ENCODE results near the gene KCNA1. TPM values are rescaled to one million over a fixed set of nuclear protein-coding genes. Genes with fewer than 3 reads are reported as not detected.

The KCNA1 gene
- polyA plus RNA-seq, 1 donor (not counting 4 experiments of a cell fraction or from before 2014, with no cell fraction given) = not detected

- H4K20me1 ChIP-seq (ENCODE audit: control insufficient read depth, extremely low read depth, insufficient read depth, low read length) = no peaks in the 10 kb centered on the region
- no peak overlapping the region for H3K27ac ChIP-seq (ENCODE audit: control insufficient read depth, insufficient read depth, low read length)
- dilution Hi-C loops (cut with MboI; ENCODE audit: extremely low pct_ligation_motif_present, low sequenced_read_pairs) = no loop called here
- DNase-seq (ENCODE audit: low read depth, low spot score) = no peak
- H2AFZ ChIP-seq (ENCODE audit: control insufficient read depth, low read length) = no peak overlapping the region
- H3K4me2 ChIP-seq (ENCODE audit: control insufficient read depth, extremely low read depth, insufficient read depth, low read depth, low read length) = no peak overlapping the region
- TF ChIP-seq, protein P1, sequence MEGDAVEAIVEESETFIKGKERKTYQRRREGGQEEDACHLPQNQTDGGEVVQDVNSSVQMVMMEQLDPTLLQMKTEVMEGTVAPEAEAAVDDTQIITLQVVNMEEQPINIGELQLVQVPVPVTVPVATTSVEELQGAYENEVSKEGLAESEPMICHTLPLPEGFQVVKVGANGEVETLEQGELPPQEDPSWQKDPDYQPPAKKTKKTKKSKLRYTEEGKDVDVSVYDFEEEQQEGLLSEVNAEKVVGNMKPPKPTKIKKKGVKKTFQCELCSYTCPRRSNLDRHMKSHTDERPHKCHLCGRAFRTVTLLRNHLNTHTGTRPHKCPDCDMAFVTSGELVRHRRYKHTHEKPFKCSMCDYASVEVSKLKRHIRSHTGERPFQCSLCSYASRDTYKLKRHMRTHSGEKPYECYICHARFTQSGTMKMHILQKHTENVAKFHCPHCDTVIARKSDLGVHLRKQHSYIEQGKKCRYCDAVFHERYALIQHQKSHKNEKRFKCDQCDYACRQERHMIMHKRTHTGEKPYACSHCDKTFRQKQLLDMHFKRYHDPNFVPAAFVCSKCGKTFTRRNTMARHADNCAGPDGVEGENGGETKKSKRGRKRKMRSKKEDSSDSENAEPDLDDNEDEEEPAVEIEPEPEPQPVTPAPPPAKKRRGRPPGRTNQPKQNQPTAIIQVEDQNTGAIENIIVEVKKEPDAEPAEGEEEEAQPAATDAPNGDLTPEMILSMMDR (optimal IDR thresholded peaks at IDR 0.05 in 1 of 3, IDR thresholded peaks at IDR 0.05 in 1 of 3, conservative IDR thresholded peaks at IDR 0.05 in 1 of 3; ENCODE audit: extremely low read depth in 1 of 3, insufficient read depth in 2 of 3, low read length in 3 of 3) = no peak
- TF ChIP-seq EZH2 (IDR thresholded peaks at IDR 0.05; ENCODE audit: low read length) = no peak
- FAIRE-seq = no peak
- H3K4me1 ChIP-seq (ENCODE audit: control insufficient read depth, extremely low read depth, insufficient read depth, low read length) = no peaks in the 10 kb centered on the region
- no peaks in the 10 kb centered on the region for H3K9me1 ChIP-seq (ENCODE audit: control insufficient read depth, extremely low read depth, insufficient read depth, low read length)
- H3K9me3 ChIP-seq (ENCODE audit: control insufficient read depth, low read depth, low read length) = no peaks in the 10 kb centered on the region
- no peaks in the 10 kb centered on the region for H3K79me2 ChIP-seq (ENCODE audit: control insufficient read depth, insufficient read depth, low read length)
- no peaks in the 10 kb centered on the region for H3K36me3 ChIP-seq (ENCODE audit: control insufficient read depth in 2 of 2, extremely low read depth in 1 of 2, insufficient read depth in 2 of 2, low read length in 2 of 2)
- peaks cover 8% of the 10 kb centered on the region for H3K27me3 ChIP-seq (ENCODE audit: control insufficient read depth, extremely low read depth, insufficient read depth, low read length)
- no peak overlapping the region for H3K4me3 ChIP-seq (ENCODE audit: control insufficient read depth in 2 of 3, extremely low read depth in 1 of 3, insufficient read depth in 2 of 3, low read depth in 1 of 3, low read length in 3 of 3)
- H3K9ac ChIP-seq (ENCODE audit: control insufficient read depth, extremely low read depth, insufficient read depth, low read length) = no peak overlapping the region
Observed at GRCh38 chr12:4956968-4957367, 47.3 kb downstream of the KCNA1 start.

GRCh38 chr12:4957761-4958160, 48.1 kb downstream of the KCNA1 start:
- H3K4me3 ChIP-seq (ENCODE audit: control insufficient read depth in 2 of 3, extremely low read depth in 1 of 3, insufficient read depth in 2 of 3, low read depth in 1 of 3, low read length in 3 of 3) = no peak overlapping the region
- H3K79me2 ChIP-seq (ENCODE audit: control insufficient read depth, insufficient read depth, low read length) = no peaks in the 10 kb centered on the region
- peaks cover 2% of the 10 kb centered on the region for H3K27me3 ChIP-seq (ENCODE audit: control insufficient read depth, extremely low read depth, insufficient read depth, low read length)
- H3K4me2 ChIP-seq (ENCODE audit: control insufficient read depth, extremely low read depth, insufficient read depth, low read depth, low read length) = no peak overlapping the region
- DNase-seq (ENCODE audit: low read depth, low spot score) = no peak
- no peak overlapping the region for H3K27ac ChIP-seq (ENCODE audit: control insufficient read depth, insufficient read depth, low read length)
- TF ChIP-seq, protein P1 (optimal IDR thresholded peaks at IDR 0.05 in 1 of 3, IDR thresholded peaks at IDR 0.05 in 1 of 3, conservative IDR thresholded peaks at IDR 0.05 in 1 of 3; ENCODE audit: extremely low read depth in 1 of 3, insufficient read depth in 2 of 3, low read length in 3 of 3) = no peak
- no peak for TF ChIP-seq EZH2 (IDR thresholded peaks at IDR 0.05; ENCODE audit: low read length)
- H3K9me3 ChIP-seq (ENCODE audit: control insufficient read depth, low read depth, low read length) = no peaks in the 10 kb centered on the region
- H3K9me1 ChIP-seq (ENCODE audit: control insufficient read depth, extremely low read depth, insufficient read depth, low read length) = no peaks in the 10 kb centered on the region
- dilution Hi-C loops (cut with MboI; ENCODE audit: extremely low pct_ligation_motif_present, low sequenced_read_pairs) = no loop called here
- H4K20me1 ChIP-seq (ENCODE audit: control insufficient read depth, extremely low read depth, insufficient read depth, low read length) = no peaks in the 10 kb centered on the region
- no peak overlapping the region for H2AFZ ChIP-seq (ENCODE audit: control insufficient read depth, low read length)
- no peaks in the 10 kb centered on the region for H3K36me3 ChIP-seq (ENCODE audit: control insufficient read depth in 2 of 2, extremely low read depth in 1 of 2, insufficient read depth in 2 of 2, low read length in 2 of 2)
- no peak overlapping the region for H3K9ac ChIP-seq (ENCODE audit: control insufficient read depth, extremely low read depth, insufficient read depth, low read length)
- H3K4me1 ChIP-seq (ENCODE audit: control insufficient read depth, extremely low read depth, insufficient read depth, low read length) = no peaks in the 10 kb centered on the region
- FAIRE-seq = no peak
